GM18498 (cell line): ENCODE measurements around the gene ZNF610.
A peak's percentile ranks its signal among the peaks of the same experiment; 100 is the strongest.

Experiments used
- ATAC-seq: cut with Tn5 transposase; IDR thresholded peaks from one replicate; pipeline ENCODE4 v1.9.1; 2021; ENCODE audit warnings: mild to moderate bottlenecking, moderate library complexity; ENCODE audit not compliant: unreplicated experiment

ZNF610 gene

DNA sequence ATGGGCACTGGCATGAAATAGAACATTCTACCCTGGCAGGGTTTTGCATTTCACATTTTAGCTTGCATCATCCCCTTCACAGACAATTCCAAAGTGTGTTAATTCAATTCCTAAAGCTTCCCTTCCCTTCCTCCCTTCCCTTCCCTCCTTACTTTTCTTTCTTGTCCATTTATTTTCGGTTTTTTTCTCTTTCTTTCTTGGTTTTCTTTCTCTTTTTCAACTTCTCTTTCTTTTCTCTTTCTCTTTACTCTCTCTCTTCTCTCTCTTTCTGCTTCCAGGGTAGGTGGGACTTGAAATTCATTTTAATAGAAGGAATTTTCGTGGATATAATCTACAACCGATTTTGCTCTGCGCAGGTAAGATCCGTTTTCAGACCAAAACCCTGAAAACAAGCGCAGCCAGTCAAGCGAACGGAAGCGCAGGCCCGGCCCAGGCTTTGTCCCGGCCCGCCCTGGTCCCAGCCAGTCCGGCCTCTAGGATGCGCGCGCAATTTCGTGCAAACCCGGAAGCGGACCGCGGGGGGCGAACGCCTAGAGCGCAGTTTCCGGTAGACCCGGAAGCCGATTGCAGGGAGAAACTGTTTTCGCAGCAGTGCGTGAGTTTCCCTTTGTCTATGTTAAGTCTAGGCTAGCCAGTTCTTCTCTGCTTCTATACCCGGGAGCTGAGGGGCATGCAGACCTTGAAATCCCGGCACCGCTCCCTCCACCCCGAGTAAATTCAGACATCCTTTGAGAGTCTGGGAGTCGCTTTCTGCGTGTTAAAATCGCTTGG lies 61.5 kb downstream of the ZNF610 start, which contains the start of gene ZNF528:
Gene ZNF528 (plus strand): TSS at position 540 of the 771 bp plus-strand sequence. CDS start 4,165 bp downstream, outside the sequence.
- peak; percentile 88 for ATAC-seq

GRCh38 chr19:52398081-52398441 lies 62.0 kb downstream of the ZNF610 start:
- ATAC-seq: no peak

- no peak for ATAC-seq
Observed at GRCh38 chr19:52410276-52410675, 74.2 kb downstream of the ZNF610 start.

DNA sequence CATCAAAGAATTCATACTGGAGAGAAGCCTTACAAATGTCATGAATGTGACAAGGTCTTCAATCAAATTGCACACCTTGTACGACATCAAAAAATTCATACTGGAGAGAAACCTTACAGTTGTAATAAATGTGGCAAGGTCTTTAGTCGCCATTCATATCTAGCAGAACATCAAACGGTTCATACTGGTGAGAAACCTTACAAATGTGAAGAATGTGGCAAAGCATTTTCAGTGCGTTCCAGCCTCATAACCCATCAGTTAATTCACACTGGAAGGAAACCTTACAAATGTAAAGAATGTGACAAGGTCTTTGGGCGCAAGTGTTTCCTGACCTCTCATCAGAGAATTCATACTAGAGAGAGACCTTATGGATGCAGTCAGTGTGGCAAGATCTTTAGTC lies 79.7 kb downstream of the ZNF610 start:
- no peak for ATAC-seq
